IPS-20b (cell line): ENCODE measurements around the gene SLC29A1.

Experiments
- H3K27ac ChIP-seq: one replicate; pipeline ENCODE4 v1.5.1; 2013; ENCODE audit warnings: low read length
- H3K27me3 ChIP-seq: 2 replicates; pipeline ENCODE4 v1.6.1; 2013; ENCODE audit warnings: mild to moderate bottlenecking, low read length, inconsistent platforms; ENCODE audit not compliant: insufficient read depth
- H3K36me3 ChIP-seq: 2 replicates; pipeline ENCODE4 v1.6.1; 2013; ENCODE audit warnings: low read depth, mild to moderate bottlenecking, inconsistent platforms, low read length, moderate library complexity; ENCODE audit not compliant: insufficient read depth
- H3K4me1 ChIP-seq: 2 replicates; pipeline ENCODE4 v1.6.1; 2013; ENCODE audit warnings: mild to moderate bottlenecking, control low read depth, inconsistent platforms, low read length, moderate library complexity; ENCODE audit not compliant: insufficient read depth
- H3K4me3 ChIP-seq: 2 replicates; pipeline ENCODE4 v1.5.1; 2013; ENCODE audit warnings: mild to moderate bottlenecking, low read length, inconsistent platforms
- H3K9ac ChIP-seq: 2 replicates; pipeline ENCODE4 v1.6.1; 2013; ENCODE audit warnings: low read depth, mild to moderate bottlenecking, inconsistent platforms, low read length, moderate library complexity
- H3K9me3 ChIP-seq: 2 replicates; pipeline ENCODE4 v1.6.1; 2013; ENCODE audit warnings: mild to moderate bottlenecking, low read depth, low read length, inconsistent platforms; ENCODE audit not compliant: insufficient read depth

The SLC29A1 gene

GRCh38 chr6:44255105-44255808 lies 31.9 kb downstream of the SLC29A1 start:
- Histone ChIP-seq H3K4me3 (peak overlapping the region; percentile 91), H3K36me3 (peaks cover 80% of the 10 kb centered on the region), H3K9me3 (no peaks in the 10 kb centered on the region), H3K27me3 (no peaks in the 10 kb centered on the region), H3K9ac (peak overlapping the region; percentile 95; the same call in 1 of the 2 replicates), H3K27ac (no peak overlapping the region), H3K4me1 (peaks cover 10% of the 10 kb centered on the region)

- Histone ChIP-seq H3K27me3 (no peaks in the 10 kb centered on the region), H3K9me3 (no peaks in the 10 kb centered on the region), H3K36me3 (peaks cover 75% of the 10 kb centered on the region), H3K4me3 (peak overlapping the region; percentile 91), H3K27ac (peak overlapping the region; percentile 84), H3K4me1 (peaks cover 10% of the 10 kb centered on the region), H3K9ac (peak overlapping the region; percentile 95)
These were observed 32.7 kb downstream of the SLC29A1 start for GRCh38 chr6:44255871-44256774.

- Histone ChIP-seq H3K27me3 (no peaks in the 10 kb centered on the region), H3K4me3 (peak overlapping the region; percentile 91), H3K9me3 (no peaks in the 10 kb centered on the region), H3K9ac (peak overlapping the region; percentile 95), H3K27ac (peak overlapping the region; percentile 84), H3K36me3 (peaks cover 75% of the 10 kb centered on the region), H3K4me1 (peaks cover 9% of the 10 kb centered on the region)
These were observed 33.3 kb downstream of the SLC29A1 start for GRCh38 chr6:44256775-44257024.

GRCh38 chr6:44257025-44257752 lies 33.8 kb downstream of the SLC29A1 start, which contains the start of gene SLC35B2:
Gene SLC35B2 (minus strand): TSS chr6:44257528. CDS start chr6:44257410, 118 bp downstream.
- peak within 1 kb of the TSS; percentile 95 for H3K9ac ChIP-seq
- no peaks in the 10 kb centered on the region for H3K27me3 ChIP-seq
- peaks cover 10% of the 10 kb centered on the region for H3K4me1 ChIP-seq
- H3K36me3 ChIP-seq = peaks cover 73% of the 10 kb centered on the region
- peak within 1 kb of the TSS; percentile 91 for H3K4me3 ChIP-seq
- peak within 1 kb of the TSS; percentile 84 for H3K27ac ChIP-seq
- no peaks in the 10 kb centered on the region for H3K9me3 ChIP-seq

GRCh38 chr6:44257753-44258324 lies 34.4 kb downstream of the SLC29A1 start:
- H3K9me3 ChIP-seq = no peaks in the 10 kb centered on the region
- peaks cover 66% of the 10 kb centered on the region for H3K36me3 ChIP-seq
- no peaks in the 10 kb centered on the region for H3K27me3 ChIP-seq
- peaks cover 16% of the 10 kb centered on the region for H3K4me1 ChIP-seq
- H3K4me3 ChIP-seq = peak overlapping the region; percentile 91
- no peak overlapping the region for H3K27ac ChIP-seq
- peak overlapping the region; percentile 73; the same call in 1 of the 2 replicates for H3K9ac ChIP-seq

- Histone ChIP-seq H3K9ac (peak overlapping the region; percentile 73; the same call in 1 of the 2 replicates), H3K36me3 (peaks cover 61% of the 10 kb centered on the region), H3K9me3 (no peaks in the 10 kb centered on the region), H3K27me3 (no peaks in the 10 kb centered on the region), H3K4me1 (peaks cover 22% of the 10 kb centered on the region), H3K27ac (no peak overlapping the region), H3K4me3 (no peak overlapping the region; the same call in 1 of the 2 replicates)
These were observed 35.0 kb downstream of the SLC29A1 start for GRCh38 chr6:44258325-44258863.

GRCh38 chr6:44258921-44259320 lies 35.5 kb downstream of the SLC29A1 start:
- no peak overlapping the region for H3K27ac ChIP-seq

GRCh38 chr6:44260011-44260410 lies 36.6 kb downstream of the SLC29A1 start:
- no peaks in the 10 kb centered on the region for H3K9me3 ChIP-seq
- peaks cover 36% of the 10 kb centered on the region for H3K4me1 ChIP-seq
- H3K4me3 ChIP-seq = no peak overlapping the region
- peaks cover 7% of the 10 kb centered on the region for H3K27me3 ChIP-seq
- peaks cover 45% of the 10 kb centered on the region for H3K36me3 ChIP-seq
- no peak overlapping the region for H3K27ac ChIP-seq
- H3K9ac ChIP-seq = no peak overlapping the region

More at GRCh38 chr6:44258921-44259320, 35.5 kb downstream of the SLC29A1 start:
- no peak overlapping the region for H3K9ac ChIP-seq
- H3K9me3 ChIP-seq = no peaks in the 10 kb centered on the region
- peaks cover 56% of the 10 kb centered on the region for H3K36me3 ChIP-seq
- no peak overlapping the region for H3K4me3 ChIP-seq
- H3K4me1 ChIP-seq = peaks cover 27% of the 10 kb centered on the region
- H3K27me3 ChIP-seq = no peaks in the 10 kb centered on the region

- Histone ChIP-seq H3K4me3 (no peak overlapping the region), H3K27me3 (peaks cover 7% of the 10 kb centered on the region), H3K36me3 (peaks cover 38% of the 10 kb centered on the region), H3K4me1 (peaks cover 33% of the 10 kb centered on the region), H3K9ac (no peak overlapping the region), H3K9me3 (no peaks in the 10 kb centered on the region), H3K27ac (no peak overlapping the region)
These were observed 37.3 kb downstream of the SLC29A1 start for GRCh38 chr6:44260451-44261297.

- Histone ChIP-seq H3K27ac (no peak overlapping the region), H3K27me3 (peaks cover 7% of the 10 kb centered on the region), H3K9ac (no peak overlapping the region), H3K36me3 (peaks cover 36% of the 10 kb centered on the region), H3K4me3 (no peak overlapping the region), H3K4me1 (peaks cover 31% of the 10 kb centered on the region), H3K9me3 (no peaks in the 10 kb centered on the region)
These were observed 38.2 kb downstream of the SLC29A1 start for GRCh38 chr6:44261581-44261980.
